Measurements from ENCODE around the gene CYP27C1.

GRCh38 chr2:127163921-127164320 is 56.2 kb downstream of the CYP27C1 start:
- no peak for TF ChIP-seq CTCF (IDR thresholded peaks at IDR 0.05)
- no peak for TF ChIP-seq POLR2A (IDR thresholded peaks at IDR 0.05)

Data from lower leg skin (tissue), 3 donors.